Stimulated activated CD8-positive, alpha-beta memory T cell treated with anti-CD3 and anti-CD28 coated beads, Interleukin-7, amount 100 ng/mL, for 1 hour (primary cell): Measurements from ENCODE around the gene CNGA4.

ENCODE experiments used
- DNase-seq, 2 donors: peaks; one replicate each; pipeline ENCODE4 v3.0.0-alpha.2; 2020; ENCODE audit warnings: low read depth in 2 of 2

CNGA4 gene, protein sequence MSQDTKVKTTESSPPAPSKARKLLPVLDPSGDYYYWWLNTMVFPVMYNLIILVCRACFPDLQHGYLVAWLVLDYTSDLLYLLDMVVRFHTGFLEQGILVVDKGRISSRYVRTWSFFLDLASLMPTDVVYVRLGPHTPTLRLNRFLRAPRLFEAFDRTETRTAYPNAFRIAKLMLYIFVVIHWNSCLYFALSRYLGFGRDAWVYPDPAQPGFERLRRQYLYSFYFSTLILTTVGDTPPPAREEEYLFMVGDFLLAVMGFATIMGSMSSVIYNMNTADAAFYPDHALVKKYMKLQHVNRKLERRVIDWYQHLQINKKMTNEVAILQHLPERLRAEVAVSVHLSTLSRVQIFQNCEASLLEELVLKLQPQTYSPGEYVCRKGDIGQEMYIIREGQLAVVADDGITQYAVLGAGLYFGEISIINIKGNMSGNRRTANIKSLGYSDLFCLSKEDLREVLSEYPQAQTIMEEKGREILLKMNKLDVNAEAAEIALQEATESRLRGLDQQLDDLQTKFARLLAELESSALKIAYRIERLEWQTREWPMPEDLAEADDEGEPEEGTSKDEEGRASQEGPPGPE

DNA sequence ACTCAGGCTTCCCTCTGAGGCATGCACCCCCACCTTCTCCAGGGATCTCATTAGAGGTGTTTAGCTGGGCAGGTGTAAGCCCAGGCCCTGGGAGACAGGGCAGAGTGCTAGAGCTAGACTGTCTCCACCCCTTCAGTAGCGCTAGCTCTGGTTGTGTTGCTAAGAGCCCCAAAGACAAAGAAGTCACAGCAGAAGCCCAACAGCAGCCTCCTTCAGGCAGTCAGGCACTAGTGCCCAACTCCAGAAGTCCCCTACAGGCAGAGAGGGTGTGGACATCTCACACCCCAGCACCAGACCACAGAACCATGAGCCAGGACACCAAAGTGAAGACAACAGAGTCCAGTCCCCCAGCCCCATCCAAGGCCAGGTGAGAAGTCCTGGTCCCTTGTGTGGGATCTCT lies at the start of gene CNGA4:
TSS of gene CNGA4 (plus strand) at position 188 of the 400 bp plus-strand sequence. CDS start at position 306, 118 bp downstream.
- DNase-seq: no peak

DNA sequence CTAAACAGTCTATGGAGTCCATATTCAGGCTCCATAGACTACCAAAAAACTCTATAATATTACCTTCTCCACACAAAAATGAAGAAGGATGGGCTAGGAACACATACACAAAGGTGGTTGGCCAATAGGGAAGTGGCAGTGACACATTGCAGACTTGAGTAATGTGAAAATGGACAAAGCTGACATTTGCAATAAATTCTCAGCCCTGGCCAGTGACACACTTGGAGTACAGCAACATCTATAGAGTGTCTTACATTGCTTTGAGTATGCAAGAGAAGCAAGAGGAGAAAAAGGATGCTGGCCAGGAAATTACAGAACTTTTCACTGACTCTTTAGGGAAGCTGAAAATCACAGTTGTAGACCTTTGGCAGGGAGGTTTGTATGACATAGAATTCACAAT lies 47.1 kb upstream of the CNGA4 start:
- no peak for DNase-seq

DNA sequence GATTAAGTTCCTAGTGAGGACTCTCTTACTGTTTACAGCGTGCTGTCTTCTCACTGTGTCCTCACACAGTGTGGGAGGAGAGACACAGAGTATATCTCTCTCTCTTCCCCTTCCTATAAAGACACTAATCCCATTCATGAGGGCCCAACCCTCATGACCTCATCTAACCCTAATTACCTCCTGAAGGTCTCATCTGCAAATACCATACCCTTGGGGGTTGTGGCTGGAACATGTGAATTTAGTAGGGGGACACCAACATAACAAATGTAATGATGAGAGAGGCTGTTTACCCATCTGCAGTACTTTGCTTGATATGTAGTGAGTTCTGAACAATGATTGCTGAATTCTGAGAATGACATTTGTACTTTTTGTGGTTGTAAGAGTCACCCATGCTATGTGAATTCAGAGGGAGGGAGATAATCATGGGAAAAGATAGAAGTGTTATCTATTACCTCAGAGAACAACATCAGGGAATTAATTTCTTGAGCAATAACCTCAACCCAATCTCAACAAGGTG lies 44.8 kb upstream of the CNGA4 start:
- DNase-seq: no peak

DNA sequence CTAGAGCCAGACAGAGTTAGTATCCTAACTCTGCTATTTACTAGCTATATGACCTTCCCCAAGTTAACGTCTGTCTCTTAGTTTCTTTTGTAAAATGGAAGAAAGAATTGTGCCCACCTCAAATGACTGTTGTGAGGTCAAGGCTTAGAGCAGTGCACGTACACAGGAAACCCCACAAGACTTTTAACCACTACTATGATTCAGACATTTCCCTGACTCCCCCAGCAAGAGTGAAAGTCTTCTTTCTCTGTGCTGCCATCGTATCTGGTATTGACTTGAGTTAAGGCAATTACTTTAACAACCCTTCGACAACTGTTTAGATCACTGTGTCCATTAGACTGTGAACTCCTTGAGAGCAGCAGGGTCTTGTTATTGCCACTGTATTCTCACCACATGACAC lies 42.5 kb upstream of the CNGA4 start:
- DNase-seq: no peak

DNA sequence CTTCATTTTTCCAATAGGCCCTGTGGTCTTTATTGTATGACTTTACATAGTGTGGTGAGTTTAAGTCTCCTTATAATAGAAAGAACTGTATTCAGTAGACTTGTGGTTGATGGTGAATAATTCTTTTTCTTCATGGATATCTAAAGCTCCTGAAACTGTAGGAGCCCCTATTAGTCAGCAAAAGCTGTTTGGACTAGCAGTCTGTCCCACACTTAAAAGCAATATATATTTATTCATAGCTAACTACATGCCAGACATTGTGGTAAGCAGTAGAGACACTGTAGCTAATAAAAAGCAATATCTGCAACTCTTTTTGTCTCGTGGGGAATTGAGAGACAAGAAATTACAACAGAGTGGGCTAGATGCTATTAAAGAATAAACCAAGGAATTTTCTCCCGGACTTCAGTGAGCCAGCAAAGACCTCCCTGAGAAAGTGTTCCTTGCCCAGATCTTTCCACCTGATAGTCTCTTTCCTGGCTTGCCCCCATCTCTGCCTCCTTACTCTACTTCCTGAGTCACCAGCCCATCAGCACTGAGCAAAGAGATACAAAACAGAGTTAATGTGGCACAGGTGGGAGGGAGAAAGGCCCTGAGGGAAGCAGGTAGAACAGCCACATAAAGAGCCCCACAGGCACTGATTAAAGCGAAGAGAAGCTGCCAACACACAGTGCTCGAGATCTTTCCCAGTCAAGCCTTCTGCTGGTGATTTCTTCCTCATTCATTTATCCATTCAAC lies 41.3 kb upstream of the CNGA4 start:
- no peak for DNase-seq

DNA sequence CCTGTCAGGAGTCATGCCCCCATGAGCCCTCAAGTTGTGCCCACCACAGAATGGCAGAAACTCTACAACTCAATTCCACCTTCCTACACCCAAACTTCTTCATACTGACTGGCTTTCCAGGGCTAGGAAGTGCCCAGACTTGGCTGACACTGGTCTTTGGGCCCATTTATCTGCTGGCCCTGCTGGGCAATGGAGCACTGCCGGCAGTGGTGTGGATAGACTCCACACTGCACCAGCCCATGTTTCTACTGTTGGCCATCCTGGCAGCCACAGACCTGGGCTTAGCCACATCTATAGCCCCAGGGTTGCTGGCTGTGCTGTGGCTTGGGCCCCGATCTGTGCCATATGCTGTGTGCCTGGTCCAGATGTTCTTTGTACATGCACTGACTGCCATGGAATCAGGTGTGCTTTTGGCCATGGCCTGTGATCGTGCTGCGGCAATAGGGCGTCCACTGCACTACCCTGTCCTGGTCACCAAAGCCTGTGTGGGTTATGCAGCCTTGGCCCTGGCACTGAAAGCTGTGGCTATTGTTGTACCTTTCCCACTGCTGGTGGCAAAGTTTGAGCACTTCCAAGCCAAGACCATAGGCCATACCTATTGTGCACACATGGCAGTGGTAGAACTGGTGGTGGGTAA lies 39.6 kb upstream of the CNGA4 start, which contains the start of gene OR52W1:
TSS of gene OR52W1 (plus strand) at position 51 of the 637 bp plus-strand sequence. CDS start at position 51, 0 bp downstream.
- DNase-seq: no peak

DNA sequence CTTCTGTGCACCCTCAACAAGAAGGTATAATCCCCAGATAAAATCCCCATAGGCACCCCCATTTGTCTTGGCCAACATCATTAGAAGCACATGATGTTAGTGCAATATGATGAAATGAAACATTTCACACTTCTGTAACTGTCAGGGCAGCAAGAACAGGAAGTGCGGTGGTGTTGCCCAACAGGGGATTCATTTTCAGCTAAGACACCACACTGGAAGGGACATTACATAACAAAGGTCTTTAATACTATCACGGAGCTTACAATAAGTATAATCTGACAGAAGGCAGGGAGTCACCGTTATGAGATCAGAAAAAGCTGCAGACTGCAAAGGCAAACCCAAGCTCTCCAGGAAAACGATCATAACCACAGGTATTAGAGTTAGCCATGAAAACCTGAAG lies 37.9 kb upstream of the CNGA4 start:
- DNase-seq: no peak

DNA sequence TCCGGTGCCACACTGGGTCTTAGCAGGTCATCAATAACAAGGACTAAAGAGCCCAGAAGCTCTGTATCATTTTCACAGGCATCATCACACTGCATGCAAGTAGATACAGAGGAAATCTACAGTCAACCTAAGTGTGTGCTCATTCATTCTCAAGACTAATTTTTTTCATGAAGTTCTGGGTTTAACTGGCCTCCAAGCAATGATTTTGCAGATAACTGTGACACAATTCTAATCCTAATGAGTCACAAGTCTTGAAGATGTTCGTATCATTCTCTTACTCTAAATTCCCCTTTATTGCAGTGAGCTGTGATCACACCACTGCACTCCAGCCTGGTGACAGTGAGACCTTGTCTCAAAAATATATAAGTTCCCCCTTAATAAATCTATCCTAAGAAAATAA lies 37.4 kb upstream of the CNGA4 start:
- DNase-seq: no peak

DNA sequence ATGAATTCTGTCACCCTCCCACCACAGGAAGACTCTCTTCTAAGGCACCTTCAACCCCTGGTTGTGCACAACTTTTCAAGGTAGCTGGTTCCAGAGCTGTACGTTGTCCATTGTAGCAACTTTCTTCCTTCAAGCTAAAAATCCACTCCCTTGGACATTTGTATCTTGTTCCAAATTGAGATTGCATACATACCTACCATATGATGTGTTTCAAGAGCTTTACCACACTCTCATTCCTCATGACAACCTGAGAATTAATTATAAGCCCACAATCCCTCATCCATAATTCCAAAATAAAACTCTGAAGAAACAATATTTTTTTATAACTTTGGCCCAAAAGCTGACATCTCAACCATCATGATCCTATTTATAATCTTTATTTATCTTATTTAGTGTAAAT lies 36.8 kb upstream of the CNGA4 start:
- no peak for DNase-seq

DNA sequence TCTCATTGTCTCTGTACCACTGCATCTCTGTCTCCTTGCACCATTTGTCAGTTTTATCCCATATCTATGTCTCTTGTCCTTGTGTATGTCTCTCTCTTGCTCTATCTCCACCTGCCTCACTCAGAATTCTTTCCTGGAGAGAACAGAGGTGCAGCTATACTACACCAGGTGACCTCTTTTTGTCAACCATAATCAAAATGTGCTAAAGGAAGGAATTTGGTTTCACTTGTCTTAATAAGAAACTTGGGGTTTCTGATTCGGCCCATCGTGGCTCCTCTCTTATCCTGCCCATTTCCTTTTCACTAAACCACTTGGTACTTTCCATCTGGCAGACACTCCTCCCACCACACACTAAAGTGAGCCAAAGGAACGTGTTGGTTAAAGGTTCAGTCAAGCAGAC lies 35.6 kb upstream of the CNGA4 start:
- DNase-seq: no peak

DNA sequence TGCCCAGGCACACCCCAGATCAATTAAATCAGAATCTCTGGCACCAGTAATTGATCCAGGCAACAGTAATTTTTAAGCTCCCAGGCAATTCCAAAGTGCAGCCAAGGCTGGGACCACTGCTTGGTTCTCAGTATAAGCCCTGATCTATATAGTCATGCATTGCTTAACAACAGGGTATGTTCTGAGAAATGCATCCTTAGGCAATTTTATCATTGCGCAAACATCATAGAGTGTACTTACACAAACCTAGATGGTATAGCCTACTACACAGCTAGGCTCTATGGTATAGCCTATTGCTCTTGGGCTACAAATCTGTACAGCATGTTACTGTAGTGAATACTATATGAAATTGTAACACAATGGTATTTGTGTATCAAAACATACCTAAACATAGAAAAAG lies 34.2 kb upstream of the CNGA4 start:
- DNase-seq: no peak

DNA sequence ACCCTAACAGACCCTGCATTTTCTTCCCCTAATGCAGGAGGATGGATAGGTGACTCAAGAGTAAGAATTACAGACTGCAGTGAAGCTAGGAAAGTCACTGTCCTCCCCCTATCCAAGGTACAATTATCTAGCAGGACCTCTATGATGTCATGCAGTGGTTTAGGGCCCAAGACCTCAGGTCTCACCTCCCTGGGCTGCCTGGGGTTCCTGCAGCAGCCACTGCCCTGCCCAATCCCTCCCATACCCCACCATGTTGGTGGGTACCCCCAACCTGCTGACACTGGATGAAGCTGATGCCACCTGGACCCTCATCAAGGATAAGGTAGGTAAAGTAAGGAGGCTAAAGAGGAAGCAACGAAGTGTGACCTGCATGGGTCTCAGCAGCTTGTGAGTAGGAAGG lies 33.5 kb upstream of the CNGA4 start, which contains the start of gene C11orf42:
TSS of gene C11orf42 (plus strand) at position 192 of the 400 bp plus-strand sequence. CDS start at position 251, 59 bp downstream.
- DNase-seq: no peak

DNA sequence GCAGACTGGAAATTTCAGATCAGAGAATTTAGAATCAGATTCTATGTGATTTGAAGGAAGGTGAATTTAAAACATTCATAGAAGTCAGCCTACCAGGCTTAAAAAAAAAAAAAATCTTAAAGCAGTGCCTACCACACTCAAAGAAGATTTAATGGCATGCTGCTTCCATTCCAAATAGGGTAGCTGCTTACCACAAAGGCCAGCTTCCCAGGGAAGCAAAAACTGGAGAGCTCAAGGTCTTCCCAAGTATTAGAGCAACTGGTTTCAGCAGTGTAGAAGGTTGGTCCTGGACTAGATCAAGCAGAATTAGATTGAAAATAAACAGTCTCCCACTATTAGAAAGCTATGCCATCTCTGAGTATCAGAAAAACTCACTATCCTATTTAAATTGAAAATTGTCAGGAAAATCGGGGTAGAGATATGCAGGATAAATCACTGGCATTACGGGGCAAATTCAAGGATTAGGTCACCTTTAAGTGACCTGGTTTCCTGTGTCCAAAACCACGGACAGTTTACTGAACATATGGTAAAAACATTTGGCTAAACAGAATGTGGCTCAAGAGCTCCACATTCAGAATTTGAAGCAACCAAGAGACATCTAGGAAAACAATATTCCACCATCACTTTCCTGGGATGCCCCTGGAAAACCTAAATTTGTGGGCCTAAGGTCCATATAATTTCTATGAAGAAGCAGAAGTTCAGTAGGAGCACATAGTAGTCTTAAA lies 32.3 kb upstream of the CNGA4 start:
- DNase-seq: no peak

DNA sequence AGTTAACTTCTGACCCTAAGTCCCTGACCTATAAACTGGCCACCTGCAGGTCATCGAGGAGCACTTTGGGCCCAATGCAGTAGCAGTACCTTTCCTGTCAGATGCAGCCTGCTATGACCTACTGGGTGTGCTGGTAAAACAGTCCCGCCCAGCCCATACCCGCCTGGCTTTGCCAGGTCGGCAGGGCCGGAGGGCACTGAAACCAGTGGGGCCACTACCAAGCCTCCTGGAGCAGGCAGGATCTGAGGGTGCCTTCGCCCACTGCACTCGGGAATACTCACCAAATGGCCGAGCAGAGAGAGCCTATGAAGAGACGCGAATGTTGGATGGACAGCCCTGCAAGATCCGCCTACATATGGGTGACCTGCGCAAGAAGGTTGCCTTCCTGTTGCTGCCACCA lies 29.1 kb upstream of the CNGA4 start:
- no peak for DNase-seq

DNA sequence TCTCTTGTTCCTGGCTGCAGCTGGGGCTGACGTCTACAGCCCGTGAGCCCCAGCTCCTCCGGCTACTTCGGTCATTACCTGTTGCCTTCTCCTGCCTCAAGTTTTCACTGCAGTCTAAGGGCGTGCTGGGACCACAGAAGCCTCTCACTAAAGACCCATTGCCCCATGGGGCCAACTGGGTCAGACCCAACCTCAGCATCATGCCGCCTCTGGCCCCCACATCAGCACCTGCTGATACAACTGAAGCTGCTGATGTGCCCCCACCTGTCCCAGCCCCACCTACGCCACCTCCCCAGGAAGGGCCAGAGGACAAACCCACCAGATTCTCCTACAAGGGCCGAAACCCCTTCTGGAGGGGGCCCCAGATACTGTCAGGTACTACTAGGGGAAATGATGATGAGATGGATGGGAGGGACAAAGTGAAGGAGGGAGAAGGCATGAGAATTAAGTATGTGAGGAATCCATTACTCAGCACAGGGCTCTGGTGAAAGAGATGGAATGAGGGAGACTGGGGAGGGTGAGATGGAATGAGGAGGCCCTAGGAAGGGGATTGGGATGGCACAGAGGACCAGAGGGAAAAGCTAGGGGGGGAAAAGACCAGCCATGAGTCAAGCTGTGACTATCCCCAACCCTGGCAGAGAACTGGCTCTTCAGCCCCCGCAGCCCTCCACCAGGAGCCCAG lies 28.5 kb upstream of the CNGA4 start:
- no peak for DNase-seq

DNA sequence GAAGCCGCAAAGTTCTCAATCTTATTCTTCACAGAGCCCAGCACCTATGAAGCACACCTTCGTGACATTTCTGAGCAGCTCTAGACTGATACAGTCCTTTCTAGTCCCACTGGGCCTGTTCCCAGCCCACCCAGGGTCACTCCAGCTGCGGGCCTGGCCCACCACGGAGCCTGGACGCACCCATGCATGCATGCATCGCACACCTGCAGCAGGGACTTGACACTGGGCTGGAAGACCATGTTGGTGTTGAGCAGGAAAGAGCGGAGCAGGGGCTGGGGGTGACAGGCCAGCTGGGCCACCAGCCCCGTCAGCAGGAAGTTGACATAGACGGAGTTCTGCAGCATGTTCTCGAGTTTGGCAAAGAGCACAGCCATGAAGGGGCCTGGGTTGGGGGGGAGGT lies 24.4 kb upstream of the CNGA4 start:
- DNase-seq: no peak

DNA sequence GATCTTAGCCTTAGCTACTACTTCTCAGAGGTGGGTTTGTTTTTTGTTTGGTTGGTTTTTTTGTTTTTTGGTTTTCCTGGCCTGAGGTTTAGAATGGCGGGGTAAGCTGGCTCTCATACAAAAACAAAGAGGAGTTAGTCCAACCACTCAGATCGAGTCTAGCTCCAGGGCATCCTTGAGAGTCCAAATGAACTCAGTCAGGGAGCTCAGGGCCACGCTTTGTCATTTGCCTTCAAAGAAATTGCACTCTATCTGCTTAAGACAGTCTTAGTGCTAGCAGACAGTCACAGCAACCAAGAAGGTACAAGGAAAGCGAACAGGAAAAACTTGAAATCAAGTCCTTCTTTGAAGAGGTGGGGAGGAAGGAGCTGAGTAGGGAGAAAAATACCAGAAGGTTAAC lies 22.4 kb upstream of the CNGA4 start:
- DNase-seq: no peak

DNA sequence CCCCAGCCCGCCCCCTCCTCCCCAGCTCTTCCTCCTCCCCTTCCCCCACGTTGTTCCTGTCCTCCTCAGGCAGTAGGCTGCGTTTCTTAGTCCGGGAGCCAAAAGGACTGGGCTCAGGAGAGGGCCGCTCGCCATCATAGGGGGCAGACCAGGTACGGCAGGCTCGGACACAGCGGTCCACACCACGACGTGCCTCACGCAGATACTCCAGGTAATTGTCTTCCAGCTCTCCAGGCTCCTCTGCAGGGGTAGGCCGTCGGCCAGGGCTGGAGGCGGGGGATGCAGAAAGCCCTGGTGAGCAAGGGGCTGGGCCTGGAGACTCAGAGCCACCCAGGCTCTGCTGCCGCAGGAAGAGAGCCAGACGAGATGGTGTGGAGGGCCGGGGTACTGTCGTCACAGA lies 21.2 kb upstream of the CNGA4 start:
- no peak for DNase-seq

DNA sequence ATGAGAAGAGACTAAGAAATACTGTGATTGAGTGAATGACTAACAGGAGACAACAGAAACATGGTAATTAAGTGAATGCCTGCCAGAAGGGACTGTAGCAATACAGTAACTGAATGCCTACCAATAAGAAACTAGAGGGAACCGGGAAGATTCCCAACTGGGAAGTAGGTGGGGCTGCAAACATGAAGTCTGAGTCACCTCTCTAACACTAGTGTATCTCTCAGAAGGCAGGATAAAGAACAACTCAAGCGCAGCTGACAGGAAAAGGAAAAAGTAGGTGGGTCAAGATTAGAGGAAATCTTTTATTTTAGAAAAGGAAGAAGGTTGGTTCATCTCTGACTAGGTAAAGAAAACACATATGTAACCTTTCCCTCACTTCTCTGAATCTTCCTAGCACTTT lies 19.5 kb upstream of the CNGA4 start:
- DNase-seq: no peak

DNA sequence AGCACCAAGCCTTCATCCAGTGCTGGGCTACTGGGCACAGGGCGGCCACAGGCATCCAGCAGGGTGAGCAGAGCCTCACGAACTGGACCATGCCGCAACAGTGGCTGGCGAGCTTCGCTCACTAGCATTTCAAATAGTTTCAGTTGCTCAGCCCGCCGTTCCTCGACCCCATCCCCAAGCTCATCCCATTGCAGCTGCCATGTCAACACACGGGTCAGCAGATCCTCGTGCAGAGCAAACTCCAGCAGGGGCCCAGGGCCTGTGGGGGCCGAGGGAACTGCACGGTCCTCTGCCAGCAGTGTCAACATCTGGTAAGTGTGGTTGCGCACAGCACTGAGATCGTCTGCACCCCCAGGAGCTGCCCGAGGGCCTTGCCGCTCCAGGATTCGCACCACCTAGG lies 15.0 kb upstream of the CNGA4 start:
- DNase-seq: no peak

DNA sequence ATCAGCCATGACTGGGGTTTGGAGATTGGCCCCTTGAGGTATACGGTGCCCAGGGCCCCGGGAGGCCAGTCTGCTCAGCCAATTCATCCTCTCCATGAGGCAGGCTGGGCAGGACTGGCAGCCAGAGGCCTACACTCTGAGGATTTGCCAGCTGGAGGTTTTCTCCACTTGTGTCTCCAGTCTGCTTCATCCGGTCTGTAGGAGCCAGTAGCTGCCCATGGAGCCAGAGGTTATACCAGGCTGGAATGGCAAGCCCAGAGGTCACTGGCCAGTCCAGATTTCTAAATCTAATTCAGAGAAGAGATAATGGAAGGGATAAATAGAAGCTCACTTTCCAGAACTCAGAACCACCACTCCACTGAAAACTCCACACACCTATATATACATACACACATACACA lies 14.5 kb upstream of the CNGA4 start:
- no peak for DNase-seq
